SHP77 (cell line): ENCODE data around the gene STK16.
A peak's percentile ranks its signal among the peaks of the same experiment; 100 is the strongest.
"Not testable (repeated sequence)": the region's sequence is repeated elsewhere in the genome, so short reads cannot be mapped to it uniquely, and the experiment has no call there.

Experiments used
- DNase-seq, 2 experiments: peaks; one replicate each; lab custom pipeline; 2025; lab: John Stamatoyannopoulos, UW

Gene STK16

DNA sequence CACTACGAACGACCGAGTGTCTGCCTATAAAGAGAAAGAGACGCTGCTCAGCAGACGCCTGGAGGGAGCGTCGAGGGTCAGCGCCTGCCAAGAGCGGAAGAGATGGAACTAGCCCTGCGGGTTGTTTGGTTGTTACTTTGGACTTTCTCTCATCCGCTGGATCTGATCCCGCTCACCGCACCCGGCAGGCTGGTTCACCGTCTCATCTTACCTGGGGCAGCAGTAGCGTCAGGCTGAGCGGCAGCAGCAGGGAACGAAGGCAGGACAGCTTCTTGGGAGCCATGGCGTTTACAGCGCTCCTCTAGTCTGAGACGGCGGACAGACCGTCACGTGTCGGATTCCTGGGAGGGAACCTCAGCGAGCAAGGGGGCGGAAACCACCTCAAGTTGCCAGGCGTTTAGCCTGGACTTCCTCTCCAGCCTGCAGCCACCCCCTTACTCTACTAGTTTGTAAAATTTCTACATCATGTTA, 2.0 kb upstream of the STK16 start:
- no peak for DNase-seq

DNA sequence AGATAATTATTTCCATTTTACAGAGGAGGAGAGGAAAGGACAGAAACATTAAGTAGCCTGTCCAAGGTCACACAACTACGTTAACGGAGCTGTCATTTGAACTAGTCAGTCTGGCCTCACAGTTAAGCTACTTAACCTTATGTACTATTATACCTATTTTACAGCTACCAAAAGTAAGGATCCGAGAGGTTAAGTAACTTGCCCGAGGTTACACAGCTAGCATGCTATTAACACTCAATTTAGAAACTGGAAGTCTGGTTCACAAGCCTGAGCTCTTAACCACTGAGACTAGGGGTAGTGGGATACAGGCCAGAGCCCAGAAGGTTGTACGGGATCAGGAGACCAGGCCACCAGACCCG, 511 bp upstream of the STK16 start:
- DNase-seq, result no peak

DNA sequence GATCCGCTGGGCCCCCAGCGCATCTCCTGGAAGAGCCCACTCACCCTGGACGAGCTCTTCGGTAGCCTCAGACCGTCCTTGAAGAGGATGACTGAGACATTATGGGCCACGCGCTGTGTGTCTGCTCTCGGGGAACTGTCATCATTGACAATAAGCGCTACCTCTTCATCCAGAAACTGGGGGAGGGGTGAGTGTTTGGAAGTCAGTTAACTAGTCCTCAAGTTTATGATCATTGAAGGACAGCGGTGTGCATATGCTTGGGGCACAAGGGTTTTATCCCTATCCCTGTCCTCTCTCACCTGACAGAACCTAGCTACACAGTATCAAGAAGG, 586 bp downstream of the STK16 start:
- DNase-seq, result no peak

DNA sequence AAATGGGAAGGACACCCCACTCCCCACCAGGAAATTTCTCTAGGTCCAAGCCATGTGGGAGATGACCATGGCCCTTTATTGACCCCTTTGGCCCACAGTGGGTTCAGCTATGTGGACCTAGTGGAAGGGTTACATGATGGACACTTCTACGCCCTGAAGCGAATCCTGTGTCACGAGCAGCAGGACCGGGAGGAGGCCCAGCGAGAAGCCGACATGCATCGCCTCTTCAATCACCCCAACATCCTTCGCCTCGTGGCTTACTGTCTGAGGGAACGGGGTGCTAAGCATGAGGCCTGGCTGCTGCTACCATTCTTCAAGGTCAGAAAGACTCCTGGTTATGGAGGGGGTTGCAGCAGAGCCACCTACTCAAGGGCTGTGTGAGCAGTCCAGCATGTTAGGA, 1.3 kb downstream of the STK16 start:
- DNase-seq, result no peak

DNA sequence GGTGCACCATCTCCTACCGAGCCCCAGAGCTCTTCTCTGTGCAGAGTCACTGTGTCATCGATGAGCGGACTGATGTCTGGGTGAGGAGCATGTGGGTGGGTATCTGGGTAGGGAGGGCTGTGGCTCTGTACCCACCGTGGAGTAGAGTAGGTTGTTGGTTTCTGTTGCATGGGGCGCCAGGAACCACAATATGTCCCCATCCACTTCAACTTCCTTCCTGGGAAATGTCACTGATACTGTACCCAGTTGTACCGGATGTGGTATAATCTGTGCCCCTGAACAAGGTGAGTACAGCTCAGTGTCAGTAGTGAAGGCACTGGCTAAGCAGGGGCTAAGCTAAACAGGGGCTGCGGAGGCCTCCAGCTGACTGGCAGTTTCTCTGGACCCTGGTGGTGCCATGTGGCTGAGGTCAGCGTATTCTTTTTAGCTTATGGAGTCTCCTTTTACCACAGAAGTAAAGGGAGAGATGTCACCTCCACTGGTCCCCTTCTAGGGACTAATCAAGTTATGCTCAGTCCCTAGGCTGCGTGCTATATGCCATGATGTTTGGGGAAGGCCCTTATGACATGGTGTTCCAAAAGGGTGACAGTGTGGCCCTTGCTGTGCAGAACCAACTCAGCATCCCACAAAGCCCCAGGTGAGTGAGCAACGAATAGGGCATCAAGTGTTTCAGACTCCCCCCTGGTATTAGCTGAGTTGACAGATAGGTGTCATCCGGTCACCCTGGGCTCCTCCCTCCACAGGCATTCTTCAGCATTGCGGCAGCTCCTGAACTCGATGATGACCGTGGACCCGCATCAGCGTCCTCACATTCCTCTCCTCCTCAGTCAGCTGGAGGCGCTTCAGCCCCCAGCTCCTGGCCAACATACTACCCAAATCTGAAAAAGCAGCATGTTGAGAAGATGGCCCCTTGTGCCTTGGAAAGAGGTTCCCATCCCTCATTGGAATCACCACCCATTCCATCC, 2.7 kb downstream of the STK16 start:
- DNase-seq, result no peak

DNA sequence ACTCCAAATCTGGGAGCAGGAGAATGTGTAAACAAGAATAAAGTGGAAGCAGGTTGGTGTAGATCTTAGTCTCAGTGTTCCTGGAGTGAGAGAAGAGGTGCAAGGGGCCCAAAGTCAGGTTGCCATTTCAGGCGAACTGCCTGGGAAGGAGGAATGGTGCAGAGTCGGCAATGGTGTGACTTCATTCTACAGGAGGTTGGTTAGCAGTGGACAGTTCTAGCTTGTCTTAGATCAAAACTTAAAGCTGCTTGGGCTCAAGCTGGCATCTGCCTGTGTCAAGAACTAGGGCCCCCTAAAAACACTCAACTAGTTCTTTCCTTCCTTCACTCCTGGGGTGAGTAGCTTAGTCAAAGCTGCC, 3.5 kb downstream of the STK16 start:
- DNase-seq, result no peak

DNA sequence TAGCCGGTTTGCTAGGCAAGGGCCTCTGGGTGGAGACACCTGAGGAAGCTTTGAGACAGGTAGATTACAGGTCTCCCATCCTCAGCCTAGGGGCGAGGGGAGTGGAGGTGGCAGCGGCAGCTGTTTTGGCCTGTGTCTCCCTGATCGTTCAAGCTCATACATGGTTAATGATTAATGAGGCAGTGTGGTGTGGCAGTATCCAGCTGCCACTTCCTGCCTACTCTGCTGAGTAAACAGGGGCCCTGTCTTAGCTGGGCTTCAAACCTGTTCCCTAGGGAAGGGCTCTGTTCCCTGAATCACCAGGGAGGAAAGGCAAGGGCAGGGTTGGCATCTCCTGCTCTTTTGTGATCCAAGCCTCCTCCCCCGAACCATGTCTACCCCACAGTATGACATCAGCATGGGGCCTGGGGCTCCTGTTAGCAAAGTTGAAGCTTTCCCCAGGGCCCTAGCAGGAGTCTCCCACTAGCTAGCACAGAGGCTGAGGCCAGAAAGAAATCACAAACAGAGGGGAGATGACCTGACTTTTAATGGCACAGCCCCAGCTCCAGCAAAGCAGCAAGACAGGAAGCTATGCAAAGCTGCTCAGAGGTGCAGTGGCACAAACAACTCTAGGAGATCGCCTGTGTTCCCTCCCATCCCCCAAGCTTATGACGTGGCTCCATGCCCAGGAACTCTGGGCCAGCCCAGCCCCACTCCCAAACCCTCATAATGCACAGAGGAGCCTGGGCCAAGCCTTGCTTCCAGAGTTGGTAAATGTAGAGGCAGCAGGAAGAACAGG, 4.1 kb downstream of the STK16 start:
- DNase-seq, result peak; percentile 74 to 82

DNA sequence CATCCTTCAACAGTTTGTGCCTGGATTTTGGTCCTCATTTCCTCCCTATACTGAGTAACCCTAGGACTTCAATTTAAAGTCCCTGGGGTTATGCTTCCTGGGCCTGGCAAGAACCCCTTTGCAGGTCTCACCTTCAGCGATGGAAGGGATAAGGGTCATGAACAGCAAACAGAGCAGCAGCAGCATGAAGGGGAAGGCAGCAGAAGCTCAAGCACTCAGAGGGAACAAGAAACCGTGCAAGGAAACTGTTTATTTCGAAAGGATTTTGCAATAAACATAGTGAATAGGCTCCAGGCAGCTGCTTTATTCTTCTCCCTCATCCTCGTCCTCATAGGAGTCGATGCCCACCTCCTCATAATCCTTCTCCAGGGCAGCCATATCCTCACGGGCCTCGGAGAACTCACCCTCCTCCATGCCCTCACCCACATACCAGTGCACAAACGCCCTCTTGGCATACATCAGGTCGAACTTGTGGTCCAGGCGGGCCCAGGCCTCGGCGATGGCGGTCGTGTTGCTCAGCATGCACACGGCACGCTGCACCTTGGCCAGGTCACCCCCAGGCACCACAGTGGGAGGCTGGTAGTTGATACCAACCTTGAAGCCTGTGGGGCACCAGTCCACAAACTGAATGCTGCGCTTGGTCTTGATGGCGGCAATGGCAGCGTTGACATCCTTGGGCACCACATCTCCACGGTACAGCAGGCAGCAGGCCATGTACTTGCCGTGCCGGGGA, 4.9 kb downstream of the STK16 start:
- DNase-seq, result no peak

DNA sequence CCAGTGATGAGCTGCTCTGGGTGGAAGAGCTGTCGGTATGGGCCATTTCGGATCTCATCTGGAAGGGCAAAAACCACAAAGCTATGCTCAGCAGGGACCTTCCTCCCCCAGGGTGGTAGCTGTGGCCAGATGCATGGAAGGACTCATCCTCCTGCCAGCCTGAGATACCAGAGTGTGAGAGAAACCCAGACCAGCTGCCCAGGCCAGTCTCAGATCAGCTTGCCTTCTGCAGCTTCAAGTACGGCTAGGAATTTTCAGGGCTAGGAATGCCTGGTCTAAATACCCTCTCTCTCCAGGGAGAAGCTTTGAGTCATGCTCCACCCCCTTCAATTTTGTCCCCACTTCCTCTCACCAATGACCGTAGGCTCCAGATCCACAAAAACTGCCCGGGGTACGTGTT, 6.4 kb downstream of the STK16 start:
- no peak for DNase-seq

DNA sequence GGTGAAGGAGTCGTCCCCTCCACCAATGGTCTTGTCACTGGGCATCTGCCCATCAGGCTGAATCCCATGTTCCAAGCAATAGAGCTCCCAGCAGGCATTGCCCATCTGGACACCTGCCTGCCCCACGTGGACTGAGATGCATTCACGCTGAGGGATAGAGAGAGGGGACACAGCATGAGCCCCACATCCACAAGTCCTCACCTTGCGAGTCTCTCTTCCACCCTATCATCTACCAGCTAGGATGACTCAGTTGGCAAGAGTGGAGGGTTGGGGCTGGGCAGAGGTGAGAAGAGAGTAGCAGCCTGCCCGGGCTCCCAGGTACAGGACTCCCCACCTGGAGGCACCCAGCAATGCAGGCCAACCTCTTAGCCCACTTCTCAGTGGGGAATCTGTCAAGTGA, 6.8 kb downstream of the STK16 start:
- DNase-seq, result no peak

DNA sequence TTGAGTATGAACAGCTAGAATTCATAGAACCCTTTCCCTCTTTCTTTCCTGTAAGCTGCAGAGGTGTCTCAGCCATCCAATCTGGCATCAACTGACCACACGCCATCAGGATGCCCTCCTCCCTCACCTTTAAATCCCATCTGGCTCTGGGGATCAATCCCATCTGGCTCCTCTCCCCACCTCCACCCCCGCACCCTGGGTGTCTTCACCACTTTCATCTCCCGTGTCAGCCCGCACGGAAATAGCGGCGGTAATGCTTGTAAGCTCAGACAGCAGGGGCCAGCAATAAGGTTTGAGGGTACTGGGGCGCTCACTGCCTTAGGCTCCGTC, 7.3 kb downstream of the STK16 start:
- no peak for DNase-seq

DNA sequence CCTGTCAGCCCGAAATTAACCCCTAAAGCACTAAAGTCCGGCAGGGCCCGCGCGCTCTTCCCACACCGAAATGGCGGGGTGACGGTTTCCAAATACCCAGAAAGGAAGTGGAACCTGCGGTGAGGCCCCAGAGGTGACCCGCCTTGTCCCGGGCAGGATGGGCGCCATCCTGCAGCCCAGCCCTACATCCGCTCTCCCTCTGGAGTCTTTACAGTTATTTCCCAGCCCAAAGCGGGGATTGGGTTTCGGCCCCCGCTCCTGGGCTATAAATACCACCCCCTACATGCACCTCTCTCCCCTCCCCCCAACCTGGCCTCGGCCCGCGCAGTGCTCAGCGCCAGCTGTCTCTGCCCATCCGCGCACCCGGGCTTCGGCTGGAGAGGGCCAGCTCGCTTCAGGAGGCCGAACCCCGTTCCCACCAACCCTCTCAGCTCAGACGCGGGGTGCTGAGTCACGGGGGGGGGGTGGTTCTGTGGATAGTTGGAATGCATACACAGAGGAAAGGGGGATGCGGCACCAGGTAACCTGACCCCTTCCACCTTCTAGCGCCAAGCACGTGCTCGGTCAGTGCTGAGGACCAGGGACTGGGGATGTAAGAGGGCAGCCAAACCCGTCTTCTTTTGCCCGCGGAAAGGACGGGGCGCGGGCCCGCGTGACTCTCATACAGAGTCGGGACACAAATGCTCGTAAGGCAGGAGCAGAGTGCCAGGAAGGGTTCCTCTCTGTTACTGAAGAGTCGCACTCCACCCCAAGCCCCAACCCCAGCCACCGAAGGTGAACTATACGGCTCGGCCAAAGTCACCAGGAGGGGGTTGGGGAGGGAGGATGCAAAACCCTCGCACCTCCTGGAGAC, 7.8 kb downstream of the STK16 start, which contains the start of gene TUBA4B:
TSS of gene TUBA4B (plus strand) at position 344 of the 853 bp plus-strand sequence. CDS start at position 509, 165 bp downstream.
- DNase-seq, result peak; percentile 22 to 24

DNA sequence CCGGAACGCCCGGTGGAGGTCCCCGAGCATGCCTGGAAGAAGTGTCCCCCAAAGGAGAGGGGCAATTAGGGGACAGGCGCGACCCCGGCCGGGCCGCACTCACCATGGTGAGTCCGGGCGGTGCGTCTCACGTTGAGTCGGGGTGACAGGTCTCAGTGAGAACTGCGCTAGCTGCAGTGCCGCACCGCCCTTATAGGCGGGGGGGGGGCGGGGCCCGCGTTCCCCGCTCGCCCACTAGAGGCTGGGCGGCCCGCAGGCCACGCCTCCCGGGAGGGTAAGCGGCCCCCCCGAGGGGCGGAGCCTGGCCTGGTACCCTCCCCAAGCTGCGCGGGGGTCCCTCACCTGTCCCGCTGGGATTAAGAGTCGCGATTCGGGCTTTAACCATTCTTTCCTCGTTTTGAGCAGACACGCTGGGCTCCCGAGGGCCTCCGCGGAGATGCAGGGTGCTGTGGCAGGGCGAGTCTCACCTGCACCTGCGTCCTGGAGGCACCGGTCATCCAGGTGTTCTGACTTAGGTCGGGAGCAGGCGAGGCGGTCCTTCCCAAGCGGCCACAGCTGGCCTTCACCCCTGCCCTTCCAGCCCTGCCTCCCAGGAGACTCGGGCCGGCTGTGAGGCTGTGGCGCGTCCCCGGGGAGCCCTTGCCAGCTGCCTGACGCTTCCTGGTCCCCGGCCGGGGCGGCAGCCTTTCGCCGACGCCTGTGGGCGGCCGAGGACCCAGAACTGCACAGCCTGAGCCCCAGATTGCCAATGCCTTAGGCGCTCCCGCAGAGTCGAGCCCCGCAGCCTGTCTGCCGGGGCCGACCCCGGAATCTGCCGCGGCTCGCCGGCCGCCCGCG, 8.7 kb downstream of the STK16 start, which contains the start of gene TUBA4A:
TSS of gene TUBA4A (minus strand) at position 166 of the 837 bp plus-strand sequence. CDS start at position 106, 60 bp downstream.
- peak; percentile 72 to 86 for DNase-seq

DNA sequence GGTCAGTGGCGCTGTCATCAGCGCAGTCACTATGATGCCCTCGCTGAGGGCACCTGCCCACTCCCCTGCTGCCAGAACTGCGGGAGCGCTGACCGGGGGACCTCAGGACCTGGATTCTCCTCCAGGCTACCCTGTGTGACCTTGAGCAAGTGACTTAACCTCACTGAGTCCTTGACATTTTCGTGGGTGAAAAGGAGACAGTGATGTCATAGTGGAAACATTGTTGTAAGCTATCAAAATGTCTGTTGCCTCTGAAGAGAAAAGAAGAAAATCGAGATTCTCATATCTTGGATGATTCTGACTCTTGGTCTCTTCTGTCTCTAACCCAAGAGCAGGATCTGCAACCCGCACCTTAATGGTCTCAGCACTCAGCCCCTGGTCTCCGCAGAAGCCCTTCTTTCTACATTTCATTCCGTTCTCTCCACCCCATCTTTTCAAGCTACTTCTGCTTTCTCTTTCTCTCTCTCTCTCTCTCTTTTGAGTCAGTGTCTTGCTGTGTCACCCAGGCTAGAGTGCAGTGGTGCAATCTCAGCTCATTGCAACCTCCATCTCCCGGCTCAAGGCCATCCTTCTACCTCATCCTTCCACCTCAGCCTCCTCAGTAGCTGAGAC, 9.4 kb downstream of the STK16 start:
- no peak for DNase-seq

DNA sequence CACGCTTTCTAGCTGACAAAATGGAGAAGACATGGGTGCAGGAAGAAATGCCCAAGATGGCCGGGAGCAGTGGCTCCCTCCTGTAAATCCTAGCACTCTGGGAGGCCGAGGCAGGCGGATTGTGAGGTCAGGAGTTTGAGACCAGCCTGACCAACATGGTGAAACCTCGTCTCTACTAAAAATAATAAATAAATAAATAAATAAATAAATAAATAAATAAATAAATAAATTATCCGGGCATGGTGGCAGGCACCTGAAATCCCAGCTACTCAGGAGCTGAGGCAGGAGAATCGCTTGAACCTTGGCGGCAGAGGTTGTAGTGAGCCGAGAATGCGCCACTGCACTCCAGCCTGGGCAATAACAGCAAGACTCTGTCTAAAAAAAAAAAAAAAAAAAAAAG, 13.7 kb downstream of the STK16 start:
- DNase-seq, result not testable (repeated sequence)

DNA sequence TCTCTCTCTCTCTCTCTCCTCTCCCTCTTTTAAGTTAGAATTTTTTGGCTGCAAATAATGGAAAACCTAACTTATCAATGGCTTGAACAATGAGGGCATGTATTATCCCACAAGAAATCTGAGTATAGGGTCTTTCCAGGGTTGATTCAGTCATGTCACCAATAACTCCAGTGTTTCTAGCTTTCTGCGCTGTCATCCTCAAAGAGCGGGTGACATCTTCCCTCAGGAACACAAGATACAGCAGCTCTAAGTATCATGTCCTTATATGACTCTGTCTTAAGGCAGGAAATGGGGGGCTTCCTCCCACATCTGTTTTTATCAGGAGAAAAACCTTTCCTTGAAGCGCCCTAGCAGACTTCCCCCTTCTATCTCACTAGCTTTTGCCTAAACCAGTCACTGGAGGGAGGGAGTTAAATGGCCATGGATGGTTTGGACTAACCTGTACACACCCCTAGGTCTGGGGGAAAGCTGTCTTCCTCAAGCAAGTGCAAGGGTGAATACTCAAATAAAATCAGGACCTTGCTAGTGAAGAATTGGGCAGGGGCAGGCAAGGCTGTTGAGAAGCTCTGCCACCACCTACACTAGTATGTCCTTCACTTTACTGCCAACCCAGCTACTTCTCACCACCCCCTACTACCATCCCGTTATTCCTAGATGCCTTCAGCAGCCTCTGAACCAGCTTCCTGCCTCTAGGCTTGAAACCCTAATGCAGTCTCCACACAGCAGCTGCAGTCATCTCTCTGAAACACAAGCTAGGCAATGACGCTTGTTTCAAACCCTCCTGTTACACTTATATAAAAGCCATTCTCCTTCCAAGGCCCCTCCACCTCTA, 16.0 kb downstream of the STK16 start:
- DNase-seq, result no peak

DNA sequence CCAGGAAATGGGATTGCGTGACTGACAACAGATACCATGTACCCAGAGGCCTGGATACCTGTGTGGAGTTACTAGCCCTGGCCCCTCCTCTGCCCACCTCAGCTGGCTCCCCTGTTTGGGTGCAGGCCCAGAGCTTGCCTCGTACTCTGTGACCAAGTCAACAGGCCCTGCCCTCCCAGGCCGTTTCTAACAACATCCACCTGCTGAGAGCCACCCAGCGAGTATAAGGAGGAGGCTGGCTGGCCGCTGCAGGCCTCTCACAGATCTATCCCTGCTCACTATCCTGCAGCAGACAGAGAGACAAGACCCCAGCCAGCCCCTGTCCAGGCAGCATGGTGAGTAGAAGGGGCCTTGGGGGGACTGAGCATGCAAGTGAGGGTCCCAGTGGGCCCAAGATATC, 21.0 kb downstream of the STK16 start:
- DNase-seq, result no peak

DNA sequence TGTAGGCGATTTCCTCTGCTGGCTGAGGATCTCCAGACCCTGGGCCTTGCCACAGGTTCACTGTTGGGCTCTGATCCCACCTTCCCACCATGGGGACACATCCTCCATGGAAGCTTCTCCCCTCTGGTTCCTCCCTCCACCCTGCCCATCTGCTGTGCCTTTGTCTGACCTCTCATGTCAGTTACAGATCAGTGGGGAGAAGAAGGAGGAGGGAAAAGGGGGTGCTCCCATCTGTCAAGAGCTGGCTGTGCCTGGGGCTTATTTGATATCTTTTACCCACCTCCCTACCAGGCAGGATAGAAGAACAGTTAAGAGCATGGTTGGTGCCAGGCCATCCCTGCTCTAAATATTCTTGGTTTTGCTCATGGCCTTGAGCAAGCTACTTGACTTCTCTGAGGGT, 21.6 kb downstream of the STK16 start:
- DNase-seq, result no peak

DNA sequence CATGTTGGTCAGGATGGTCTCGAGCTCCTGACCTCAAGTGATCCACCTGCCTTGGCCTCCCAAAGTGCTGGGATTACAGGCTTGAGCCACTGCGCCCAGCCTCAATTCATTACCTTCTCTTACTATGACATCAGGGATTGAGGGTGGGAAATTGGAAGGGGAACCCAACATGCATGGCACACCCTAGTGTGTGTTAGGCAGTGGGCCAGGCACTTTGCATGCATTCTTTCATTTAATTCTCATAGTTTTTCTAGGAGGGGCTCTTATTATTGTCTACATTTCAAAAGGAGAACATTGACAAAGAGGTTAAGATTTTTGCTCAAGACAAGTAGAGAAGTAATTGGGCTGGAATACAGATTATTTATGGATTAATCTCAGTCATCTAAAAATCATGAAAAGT, 23.0 kb downstream of the STK16 start:
- DNase-seq, result no peak
